PC-3 (cell line): Measurements from ENCODE around the gene EMP1. TPM values are rescaled to one million over a fixed set of nuclear protein-coding genes. Genes with fewer than 3 reads are reported as not detected.

ENCODE experiments used
- ATAC-seq: fragments of 200-7000 bp; cut with Tn5 transposase; 2 replicates; pipeline ENCODE4 v1.9.1; 2020; ENCODE audit warnings: mild to moderate bottlenecking, moderate library complexity
- BruUV-seq: library from RNA; stranded (reverse); fragments of 400-500 nt; replicated peaks from 2 replicates; lab custom pipeline; 2021; lab: Mats Ljungman, UMichigan
- CTCF ChIA-PET: fragments of 300-600 bp; sonication (Branson Sonifier 250); formaldehyde crosslinking; loops from one replicate; lab custom pipeline; 2022; ENCODE audit warnings: antibody characterized with exemption; lab: Charles Lee
- POLR2A ChIA-PET: fragments of 300-600 bp; sonication (Branson Sonifier 250); formaldehyde crosslinking; loops from one replicate; lab custom pipeline; 2022; ENCODE audit warnings: antibody characterized with exemption; ENCODE audit not compliant: unreplicated experiment; lab: Charles Lee
- DNase-seq: peaks from one replicate; pipeline ENCODE4 v3.0.0-alpha.2; 2015
- H2AFZ ChIP-seq: fragments of 300-600 bp; sonication (generic); 2 replicates; pipeline ENCODE4 v1.6.0; 2016; ENCODE audit warnings: antibody characterized with exemption, low read length
- H3F3A ChIP-seq: fragments of 300-600 bp; sonication (generic); one replicate; pipeline ENCODE4 v1.6.0; 2017; ENCODE audit warnings: antibody characterized with exemption, low read length, control low read depth, mild to moderate bottlenecking; ENCODE audit not compliant: unreplicated experiment
- H3K27ac ChIP-seq: fragments of 300-600 bp; sonication (generic); 2 replicates; pipeline ENCODE4 v1.5.1; 2016; ENCODE audit warnings: mild to moderate bottlenecking, low read length
- H3K27me3 ChIP-seq: fragments of 300-600 bp; sonication (generic); 2 replicates; pipeline ENCODE4 v1.6.1; 2016; ENCODE audit warnings: low read length, mixed read lengths
- H3K36me3 ChIP-seq: fragments of 300-600 bp; sonication (generic); 2 replicates; pipeline ENCODE4 v1.6.1; 2016; ENCODE audit warnings: low read depth, mixed run types, low read length, mixed read lengths
- H3K4me1 ChIP-seq: fragments of 300-600 bp; sonication (generic); 2 replicates; pipeline ENCODE4 v1.5.1; 2016; ENCODE audit warnings: low read length; ENCODE audit not compliant: insufficient read depth
- H3K4me2 ChIP-seq: fragments of 300-600 bp; sonication (generic); 2 replicates; pipeline ENCODE4 v1.6.0; 2016; ENCODE audit warnings: low read length
- H3K4me3 ChIP-seq: fragments of 300-600 bp; sonication (generic); 2 replicates; pipeline ENCODE4 v1.5.1; 2016; ENCODE audit warnings: mild to moderate bottlenecking, low read length, mixed read lengths
- H3K79me2 ChIP-seq: fragments of 300-600 bp; sonication (generic); 2 replicates; pipeline ENCODE4 v1.6.1; 2017; ENCODE audit warnings: low read length, mixed read lengths
- H3K9ac ChIP-seq: fragments of 300-600 bp; sonication (generic); 2 replicates; pipeline ENCODE4 v1.6.0; 2016; ENCODE audit warnings: mild to moderate bottlenecking, low read length
- H3K9me2 ChIP-seq: fragments of 300-600 bp; sonication (generic); replicated peaks from 2 replicates; pipeline ENCODE4 v1.6.1; 2016; ENCODE audit warnings: mixed run types, low read length, mixed read lengths
- H3K9me3 ChIP-seq: fragments of 300-600 bp; sonication (generic); 2 replicates; pipeline ENCODE4 v1.6.1; 2016; ENCODE audit warnings: low read length, mixed read lengths
- H4K20me1 ChIP-seq: fragments of 300-600 bp; sonication (generic); 2 replicates; pipeline ENCODE4 v1.6.1; 2016; ENCODE audit warnings: low read length, mixed read lengths
- CTCF ChIP-seq: fragments of 300-600 bp; sonication (generic); conservative IDR thresholded peaks from 2 replicates; pipeline ENCODE4 v1.5.1; 2017; ENCODE audit warnings: antibody characterized with exemption, low read depth, mild to moderate bottlenecking, low read length
- EZH2 ChIP-seq: fragments of 300-600 bp; sonication (generic); IDR thresholded peaks from one replicate; pipeline ENCODE4 v1.6.1; 2017; ENCODE audit warnings: antibody characterized with exemption, mild to moderate bottlenecking, low read length; ENCODE audit not compliant: unreplicated experiment
- EZH2phosphoT487 ChIP-seq: fragments of 300-600 bp; sonication (generic); IDR thresholded peaks from 2 replicates; pipeline ENCODE4 v1.6.1; 2018; ENCODE audit warnings: mild to moderate bottlenecking, antibody characterized with exemption, low read length, borderline replicate concordance
- intact Hi-C: fragments of 100-400 bp; cut with micrococcal nuclease; formaldehyde crosslinking; loops from 2 replicates; pipeline ENCODE4 v1.9.0; 2023
- total RNA-seq: library from RNA; depleted of rRNA; stranded (reverse); fragments of >200 nt; gene quantifications from 2 replicates; pipeline ENCODE4 v1.2.3, GENCODE V29; 2014

Gene EMP1
- total RNA-seq, 1 experiment from 2014 or later, result 158 TPM

GRCh38 chr12:13178568-13179210, 17.8 kb upstream of the EMP1 start:
- TF ChIP-seq EZH2 (no peak), CTCF (no peak), EZH2phosphoT487 (no peak)
- DNase-seq (no peak), ATAC-seq (no peak)
- POLR2A ChIA-PET, result interaction anchor here (0.6 kb wide), 3 partner anchors 18 to 282 kb away, joined by 8 to 19 read pairs (median 14); partner anchors contain the start of gene EMP1
- BruUV-seq, result no TSS peak
- Histone ChIP-seq H3K4me2 (peak overlapping the region; percentile 83), H3K4me3 (peak overlapping the region; percentile 60; the same call in 1 of the 2 replicates), H3K36me3 (no peaks in the 10 kb centered on the region), H3K27ac (peak overlapping the region; percentile 86), H3K4me1 (peaks cover 56% of the 10 kb centered on the region), H3K27me3 (no peaks in the 10 kb centered on the region), H2AFZ (no peak overlapping the region), H3K9me2 (no peaks in the 10 kb centered on the region), H3K9ac (peak overlapping the region; percentile 62), H3F3A (no peaks in the 10 kb centered on the region), H4K20me1 (no peaks in the 10 kb centered on the region), H3K9me3 (no peaks in the 10 kb centered on the region), H3K79me2 (no peaks in the 10 kb centered on the region)
- CTCF ChIA-PET, result no interaction called here
- intact Hi-C loops, result no loop called here

GRCh38 chr12:13179211-13180074, 17.1 kb upstream of the EMP1 start:
- BruUV-seq, result TSS peak; percentile 90
- CTCF ChIA-PET, result interaction anchor here (0.6 to 0.7 kb wide), 2 partner anchors 17 to 44 kb away, joined by 3 to 4 read pairs; partner anchors contain the start of gene EMP1
- Histone ChIP-seq H3K36me3 (no peaks in the 10 kb centered on the region), H3K9me3 (no peaks in the 10 kb centered on the region), H4K20me1 (no peaks in the 10 kb centered on the region), H2AFZ (peak overlapping the region; percentile 69), H3K4me2 (peak overlapping the region; percentile 83), H3K9ac (peak overlapping the region; percentile 62), H3K9me2 (no peaks in the 10 kb centered on the region), H3K27me3 (no peaks in the 10 kb centered on the region), H3K27ac (peak overlapping the region; percentile 86), H3K4me3 (peak overlapping the region; percentile 60), H3F3A (no peaks in the 10 kb centered on the region), H3K4me1 (peaks cover 56% of the 10 kb centered on the region), H3K79me2 (no peaks in the 10 kb centered on the region)
- peak; percentile 90 for ATAC-seq
- TF ChIP-seq EZH2phosphoT487, result no peak
- TF ChIP-seq CTCF, result no peak
- TF ChIP-seq EZH2, result no peak
- intact Hi-C loops, result loop anchor here (5.0 kb wide), 1 partner anchor 42 kb away; no protein-coding TSS in a partner anchor
- POLR2A ChIA-PET, result interaction anchor here (0.6 to 0.7 kb wide), 7 partner anchors 17 to 283 kb away, joined by 3 to 34 read pairs (median 14); partner anchors contain the start of gene EMP1
- DNase-seq, result peak; percentile 74
